H1 (cell line): ENCODE data around the gene ASB13. TPM values are rescaled to one million over a fixed set of nuclear protein-coding genes. Genes with fewer than 3 reads are reported as not detected.

Source experiments
- BRCA1 ChIP-seq: IDR thresholded peaks from 2 replicates; pipeline ENCODE4 v1.6.1; 2012; ENCODE audit warnings: low read depth, low read length, improper control_type of control experiment
- KDM5A ChIP-seq: fragments of 200-600 bp; IDR thresholded peaks from 2 replicates; pipeline ENCODE4 v1.7.1; 2012; ENCODE audit warnings: mild to moderate bottlenecking, low read length, inconsistent platforms, mixed read lengths
- polyA plus RNA-seq, 7 experiments: library from polyadenylated mRNA; depleted of rRNA in 3 of 7; stranded (reverse) in 5 of 7; unstranded in 2 of 7; fragments of >200 nt in 5 of 7; fragments of 200-250 nt in 2 of 7; gene quantifications; 1 replicate in 5 of 7; 2 replicates in 1 of 7; 4 replicates in 1 of 7; pipeline versions ENCODE4 v1.2.1 to v1.2.3, GENCODE V29; 2011 to 2013; ENCODE audit warnings: missing spikeins in 2 of 7, mixed read lengths in 2 of 7
- total RNA-seq: library from RNA; stranded (reverse); fragmentation: NEBNext Ultra II Directional; extraction: Animal tissue kit (Norgen Biotek cat#: 25700); gene quantifications from 2 replicates; pipeline ENCODE4 v1.2.1, GENCODE V29; 2021

ASB13 gene
- total and polyA plus RNA-seq, 2 of the 8 experiments (the other 6 are each of a cell fraction or from before 2014, with no cell fraction given) = 12.3 to 20.2 TPM

DNA sequence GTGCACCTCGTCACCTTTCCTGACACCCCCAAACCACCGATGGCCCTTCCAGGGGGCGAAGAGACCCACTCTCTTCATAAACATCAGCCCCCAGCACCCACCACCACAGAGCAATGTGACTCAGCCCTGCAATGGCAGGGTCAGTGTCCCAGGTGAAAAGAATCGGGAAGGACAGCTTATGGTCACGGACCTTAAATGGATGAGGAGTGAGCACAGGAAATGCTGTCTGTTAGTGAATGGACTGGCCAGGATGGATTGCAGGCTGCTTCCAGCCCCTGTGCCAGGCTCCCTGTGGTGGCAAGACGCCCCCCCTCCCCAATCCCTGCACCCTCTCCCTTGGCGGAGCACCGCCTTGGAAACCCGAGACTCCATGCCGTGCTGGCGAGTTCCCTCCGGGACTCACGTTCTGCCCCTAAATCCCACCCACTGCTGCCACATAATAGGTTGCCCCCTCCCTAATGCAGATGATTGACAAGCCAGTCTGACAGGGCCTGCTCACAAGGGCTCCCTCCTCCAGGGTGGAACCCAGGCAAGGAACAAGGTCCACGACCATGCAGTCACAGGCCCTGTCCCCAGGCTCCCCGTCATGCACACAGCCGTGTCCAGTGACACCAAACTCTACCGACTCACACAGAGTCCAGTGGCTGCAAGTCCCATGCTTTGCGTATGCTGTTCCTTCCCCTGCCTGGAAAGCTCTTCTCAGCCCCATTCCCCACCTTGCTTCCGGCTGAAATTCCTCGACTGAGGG is 7.3 kb downstream of the ASB13 start (continued):
- no peak for TF ChIP-seq BRCA1
- TF ChIP-seq KDM5A = no peak
